SU-DHL-6 (cell line): ENCODE results near the gene WNK1.

ENCODE experiments used
- H2AFZ ChIP-seq: fragments of 200-600 bp; sonication (generic); 2 replicates; pipeline ENCODE4 v1.6.1; 2014; ENCODE audit warnings: low read depth, mild to moderate bottlenecking, moderate library complexity, mixed read lengths, antibody characterized with exemption, low read length; ENCODE audit not compliant: severe bottlenecking
- H3F3A ChIP-seq: fragments of 200-600 bp; shearing (Covaris generic); 2 replicates; pipeline ENCODE4 v1.6.0; 2016; ENCODE audit warnings: antibody characterized with exemption, mild to moderate bottlenecking; ENCODE audit not compliant: insufficient read depth
- H3K27ac ChIP-seq: fragments of 200-600 bp; sonication (generic); 2 replicates; pipeline ENCODE4 v1.5.1; 2016; ENCODE audit warnings: low read depth, mild to moderate bottlenecking, low read length, moderate library complexity, mixed read lengths
- H3K27me3 ChIP-seq: fragments of 200-600 bp; sonication (generic), shearing (Covaris generic); 2 replicates; pipeline ENCODE4 v1.6.0; 2014; ENCODE audit warnings: mild to moderate bottlenecking, low read length
- H3K36me3 ChIP-seq: fragments of 200-600 bp; sonication (generic); 2 replicates; pipeline ENCODE4 v1.6.1; 2014; ENCODE audit warnings: mild to moderate bottlenecking, low read length, mixed read lengths
- H3K4me2 ChIP-seq: fragments of 300-600, 200-600 bp; shearing (Covaris generic), sonication (generic); 2 replicates; pipeline ENCODE4 v1.6.0; 2014; ENCODE audit warnings: low read length, low read depth, mild to moderate bottlenecking; ENCODE audit not compliant: poor library complexity, severe bottlenecking
- H3K4me3 ChIP-seq: fragments of 200-600 bp; sonication (generic); 2 replicates; pipeline ENCODE4 v1.5.1; 2014; ENCODE audit warnings: antibody characterized with exemption, low read length, mild to moderate bottlenecking, mixed read lengths; ENCODE audit not compliant: insufficient read depth, poor library complexity, severe bottlenecking
- H3K79me2 ChIP-seq: fragments of 200-600 bp; sonication (generic); 2 replicates; pipeline ENCODE4 v1.6.1; 2014; ENCODE audit warnings: mild to moderate bottlenecking, low read length, moderate library complexity; ENCODE audit not compliant: insufficient read depth
- H3K9ac ChIP-seq: fragments of 200-600 bp; sonication (generic); 2 replicates; pipeline ENCODE4 v1.7.0; 2014; ENCODE audit warnings: mild to moderate bottlenecking, low read length
- H3K9me2 ChIP-seq: fragments of 200-600 bp; sonication (generic); replicated peaks from 2 replicates; pipeline ENCODE4 v1.6.1; 2014; ENCODE audit warnings: low read length; ENCODE audit not compliant: insufficient read depth
- H3K9me3 ChIP-seq: fragments of 200-600 bp; sonication (generic); 2 replicates; pipeline ENCODE4 v1.6.1; 2014; ENCODE audit warnings: low read length, mixed read lengths; ENCODE audit not compliant: insufficient read depth
- H4K20me1 ChIP-seq: fragments of 200-600 bp; sonication (generic); 2 replicates; pipeline ENCODE4 v1.6.1; 2014; ENCODE audit warnings: low read depth, mild to moderate bottlenecking, antibody characterized with exemption, low read length, moderate library complexity, mixed read lengths
- CTCF ChIP-seq: fragments of 200-600 bp; sonication (generic); IDR thresholded peaks from one replicate; pipeline ENCODE4 v1.5.1; 2017; ENCODE audit warnings: antibody characterized with exemption, mild to moderate bottlenecking, low read length, moderate library complexity; ENCODE audit not compliant: insufficient read depth, poor library complexity, severe bottlenecking
- EZH2phosphoT487 ChIP-seq: fragments of 200-600 bp; sonication (generic), shearing (Covaris generic); conservative IDR thresholded peaks from 2 replicates; pipeline ENCODE4 v1.6.1; 2018; ENCODE audit warnings: mild to moderate bottlenecking, antibody characterized with exemption, low read length, moderate library complexity, mixed read lengths

The WNK1 gene

GRCh38 chr12:857611-858010 is 105.2 kb downstream of the WNK1 start:
- Histone ChIP-seq H3K36me3 (peaks cover 33% of the 10 kb centered on the region; the same call in 1 of the 2 replicates), H3K27ac (no peak overlapping the region), H3K9ac (no peak overlapping the region), H3K27me3 (no peaks in the 10 kb centered on the region), H3K4me2 (no peak overlapping the region), H3K4me3 (no peak overlapping the region), H3F3A (0 out of 2 replicates have a peak, but pooled peaks cover 2% of the 10 kb centered on the region), H4K20me1 (no peaks in the 10 kb centered on the region), H3K9me3 (no peaks in the 10 kb centered on the region), H2AFZ (no peak overlapping the region), H3K9me2 (no peaks in the 10 kb centered on the region), H3K79me2 (peaks cover 7% of the 10 kb centered on the region)
- no peak for TF ChIP-seq EZH2phosphoT487
- no peak for TF ChIP-seq CTCF

GRCh38 chr12:862303-862911 is 110.0 kb downstream of the WNK1 start:
- no peak overlapping the region for H3K9ac ChIP-seq
- 0 out of 2 replicates have a peak, but pooled peaks cover 8% of the 10 kb centered on the region for H3F3A ChIP-seq
- no peak overlapping the region for H3K4me3 ChIP-seq
- no peaks in the 10 kb centered on the region for H4K20me1 ChIP-seq
- no peaks in the 10 kb centered on the region for H3K27me3 ChIP-seq
- no peaks in the 10 kb centered on the region for H3K9me2 ChIP-seq
- no peak overlapping the region for H3K27ac ChIP-seq
- TF ChIP-seq CTCF, result no peak
- TF ChIP-seq EZH2phosphoT487, result no peak
- H3K79me2 ChIP-seq, result no peaks in the 10 kb centered on the region
- H3K9me3 ChIP-seq, result no peaks in the 10 kb centered on the region
- H3K36me3 ChIP-seq, result peaks cover 52% of the 10 kb centered on the region; the same call in 1 of the 2 replicates
- no peak overlapping the region for H3K4me2 ChIP-seq
- H2AFZ ChIP-seq, result no peak overlapping the region

- Histone ChIP-seq H4K20me1 (no peaks in the 10 kb centered on the region), H3K79me2 (no peaks in the 10 kb centered on the region), H3K4me2 (no peak overlapping the region), H2AFZ (no peak overlapping the region), H3K9me3 (no peaks in the 10 kb centered on the region), H3K27me3 (no peaks in the 10 kb centered on the region), H3K36me3 (peaks cover 52% of the 10 kb centered on the region; the same call in 1 of the 2 replicates), H3K9ac (no peak overlapping the region), H3K27ac (no peak overlapping the region), H3K4me3 (no peak overlapping the region), H3K9me2 (no peaks in the 10 kb centered on the region), H3F3A (0 out of 2 replicates have a peak, but pooled peaks cover 8% of the 10 kb centered on the region)
- TF ChIP-seq EZH2phosphoT487, result no peak
Measured at GRCh38 chr12:863285-863684, 110.9 kb downstream of the WNK1 start.

GRCh38 chr12:865614-866013 is 113.2 kb downstream of the WNK1 start:
- Histone ChIP-seq H3K9me2 (no peaks in the 10 kb centered on the region), H3K4me2 (no peak overlapping the region), H4K20me1 (no peaks in the 10 kb centered on the region), H3K27me3 (no peaks in the 10 kb centered on the region), H3K79me2 (no peaks in the 10 kb centered on the region), H3K9me3 (no peaks in the 10 kb centered on the region), H3K4me3 (no peak overlapping the region), H3K27ac (no peak overlapping the region), H3F3A (0 out of 2 replicates have a peak, but pooled peaks cover 8% of the 10 kb centered on the region), H3K36me3 (peaks cover 54% of the 10 kb centered on the region; the same call in 1 of the 2 replicates), H2AFZ (no peak overlapping the region), H3K9ac (no peak overlapping the region)
- no peak for TF ChIP-seq CTCF
- no peak for TF ChIP-seq EZH2phosphoT487
